GM12873 (cell line): Measurements from ENCODE around the gene SPATA46.

Experiments
- TF ChIP-seq, protein P1 (sequence below): IDR thresholded peaks from 2 replicates; pipeline ENCODE4 v1.5.1; 2012; ENCODE audit warnings: low read depth, mild to moderate bottlenecking, moderate library complexity, low read length, control low read depth; ENCODE audit not compliant: insufficient read depth; ENCODE audit errors: missing control alignments

The SPATA46 gene

GRCh38 chr1:162380061-162380846 is 3.6 kb upstream of the SPATA46 start:
- TF ChIP-seq, protein P1, sequence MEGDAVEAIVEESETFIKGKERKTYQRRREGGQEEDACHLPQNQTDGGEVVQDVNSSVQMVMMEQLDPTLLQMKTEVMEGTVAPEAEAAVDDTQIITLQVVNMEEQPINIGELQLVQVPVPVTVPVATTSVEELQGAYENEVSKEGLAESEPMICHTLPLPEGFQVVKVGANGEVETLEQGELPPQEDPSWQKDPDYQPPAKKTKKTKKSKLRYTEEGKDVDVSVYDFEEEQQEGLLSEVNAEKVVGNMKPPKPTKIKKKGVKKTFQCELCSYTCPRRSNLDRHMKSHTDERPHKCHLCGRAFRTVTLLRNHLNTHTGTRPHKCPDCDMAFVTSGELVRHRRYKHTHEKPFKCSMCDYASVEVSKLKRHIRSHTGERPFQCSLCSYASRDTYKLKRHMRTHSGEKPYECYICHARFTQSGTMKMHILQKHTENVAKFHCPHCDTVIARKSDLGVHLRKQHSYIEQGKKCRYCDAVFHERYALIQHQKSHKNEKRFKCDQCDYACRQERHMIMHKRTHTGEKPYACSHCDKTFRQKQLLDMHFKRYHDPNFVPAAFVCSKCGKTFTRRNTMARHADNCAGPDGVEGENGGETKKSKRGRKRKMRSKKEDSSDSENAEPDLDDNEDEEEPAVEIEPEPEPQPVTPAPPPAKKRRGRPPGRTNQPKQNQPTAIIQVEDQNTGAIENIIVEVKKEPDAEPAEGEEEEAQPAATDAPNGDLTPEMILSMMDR: no peak

- TF ChIP-seq, protein P1: no peak
These were observed 1.2 kb downstream of the SPATA46 start for GRCh38 chr1:162375463-162375862.

GRCh38 chr1:162374406-162374805 is 2.2 kb downstream of the SPATA46 start:
- TF ChIP-seq, protein P1: no peak

- TF ChIP-seq, protein P1: no peak
These were observed 3.0 kb downstream of the SPATA46 start for GRCh38 chr1:162373541-162374260.

GRCh38 chr1:162373072-162373427 is 3.6 kb downstream of the SPATA46 start:
- TF ChIP-seq, protein P1: no peak

DNA sequence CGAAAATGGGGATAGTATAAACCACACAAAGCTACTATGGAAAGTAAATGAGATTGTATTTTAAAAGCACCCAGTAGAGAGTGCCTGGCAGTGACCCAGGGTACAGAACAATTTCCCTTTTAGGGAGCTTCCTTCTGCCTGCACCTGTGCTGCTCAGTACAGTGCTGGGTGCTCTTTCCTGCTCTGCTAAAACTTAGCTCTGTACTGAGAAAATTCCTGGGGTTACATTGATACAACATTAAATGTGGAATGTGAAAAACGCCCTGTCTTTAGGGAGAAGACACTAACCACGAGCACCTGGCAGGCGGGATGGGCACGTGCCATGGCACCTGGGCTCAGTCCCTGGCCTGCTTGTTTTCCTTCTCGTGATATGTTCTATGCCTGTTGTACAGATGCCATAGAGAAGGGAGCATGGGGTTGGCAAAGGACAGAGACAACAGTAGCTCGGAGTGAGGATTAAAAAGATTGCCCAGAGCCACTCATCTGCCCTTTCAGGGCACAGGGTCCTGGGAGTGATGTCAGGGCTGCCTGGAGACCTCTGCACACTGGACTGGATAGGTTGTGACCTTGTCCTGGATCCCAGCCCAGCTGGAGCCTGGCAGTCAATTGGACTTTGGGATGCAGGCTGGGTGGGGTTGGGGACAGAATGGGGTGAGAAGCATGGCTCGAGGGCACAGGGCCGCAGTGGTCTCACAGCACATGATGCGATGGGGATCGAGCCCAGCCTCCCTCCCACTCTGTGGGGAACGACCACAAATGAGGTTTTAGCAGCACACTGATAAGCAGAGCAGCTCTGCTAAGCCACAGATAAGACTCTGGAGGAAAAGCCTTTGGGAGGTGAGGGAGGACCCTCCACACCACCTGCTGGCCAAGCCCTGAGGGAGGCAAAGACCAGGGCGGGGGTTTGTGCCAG is 4.2 kb downstream of the SPATA46 start:
- TF ChIP-seq, protein P1: no peak
